Activated CD8-positive, alpha-beta memory T cell treated with anti-CD3 and anti-CD28 coated beads, Interleukin-2, amount 10 ng/mL, durations not matched to agents 7 days and 5 days (primary cell): ENCODE results near the gene SIX6. TPM values are rescaled to one million over a fixed set of nuclear protein-coding genes. Genes with fewer than 3 reads are reported as not detected.

ENCODE experiments used
- ATAC-seq: fragments of 150-1000 bp; cut with Tn5 transposase; one replicate; pipeline ENCODE4 v1.10.0; 2021; ENCODE audit warnings: moderate library complexity
- CTCF ChIA-PET: fragments of 350-600 bp; sonication (Branson Sonifier 250); formaldehyde crosslinking; loops from one replicate; lab custom pipeline; 2021; ENCODE audit warnings: antibody characterized with exemption; lab: Charles Lee
- DNase-seq: peaks from one replicate; pipeline ENCODE4 v3.0.0-alpha.2; 2020
- H3K27ac Mint-ChIP-seq: one replicate; pipeline ENCODE4 v1.8.0; 2021; ENCODE audit warnings: mild to moderate bottlenecking, mixed read lengths
- H3K27me3 Mint-ChIP-seq: one replicate; pipeline ENCODE4 v1.8.0; 2021; ENCODE audit warnings: mixed read lengths
- H3K36me3 Mint-ChIP-seq: one replicate; pipeline ENCODE4 v1.8.0; 2021; ENCODE audit warnings: mild to moderate bottlenecking, mixed read lengths
- H3K4me1 Mint-ChIP-seq: one replicate; pipeline ENCODE4 v1.8.0; 2021; ENCODE audit warnings: mixed read lengths
- H3K4me3 Mint-ChIP-seq: one replicate; pipeline ENCODE4 v1.8.0; 2021; ENCODE audit warnings: mild to moderate bottlenecking, moderate library complexity, mixed read lengths
- H3K9me3 Mint-ChIP-seq: one replicate; pipeline ENCODE4 v1.8.0; 2022; ENCODE audit warnings: low read depth, mixed read lengths
- total RNA-seq, 2 experiments: library from RNA; stranded (reverse); gene quantifications; one replicate each; pipeline ENCODE4 v1.2.3, GENCODE V29; 2021

SIX6 gene
- total RNA-seq, 2 experiments from 2014 or later: not detected

GRCh38 chr14:60537663-60538062, 28.7 kb downstream of the SIX6 start:
- H3K4me3 Mint-ChIP-seq: no peak overlapping the region
- H3K9me3 Mint-ChIP-seq: no peaks in the 10 kb centered on the region
- no peaks in the 10 kb centered on the region for H3K36me3 Mint-ChIP-seq
- ATAC-seq: no peak
- no peaks in the 10 kb centered on the region for H3K4me1 Mint-ChIP-seq
- peaks cover 11% of the 10 kb centered on the region for H3K27me3 Mint-ChIP-seq
- no peak overlapping the region for H3K27ac Mint-ChIP-seq
- CTCF ChIA-PET: no interaction called here
- DNase-seq: no peak

- H3K36me3 Mint-ChIP-seq: peaks cover 3% of the 10 kb centered on the region
- no peak overlapping the region for H3K4me3 Mint-ChIP-seq
- no peak for DNase-seq
- no peak overlapping the region for H3K27ac Mint-ChIP-seq
- no peaks in the 10 kb centered on the region for H3K4me1 Mint-ChIP-seq
- no peak for ATAC-seq
- CTCF ChIA-PET: no interaction called here
- H3K27me3 Mint-ChIP-seq: peaks cover 19% of the 10 kb centered on the region
- H3K9me3 Mint-ChIP-seq: peaks cover 4% of the 10 kb centered on the region
Observed at GRCh38 chr14:60544659-60545058, 35.7 kb downstream of the SIX6 start.

GRCh38 chr14:60553808-60554207, 44.9 kb downstream of the SIX6 start:
- Mint-ChIP-seq H3K36me3 (no peaks in the 10 kb centered on the region), H3K9me3 (no peaks in the 10 kb centered on the region), H3K4me3 (no peak overlapping the region), H3K27me3 (peaks cover 25% of the 10 kb centered on the region), H3K4me1 (no peaks in the 10 kb centered on the region), H3K27ac (no peak overlapping the region)
- ATAC-seq (no peak), DNase-seq (no peak)
- CTCF ChIA-PET: no interaction called here

- Mint-ChIP-seq H3K4me1 (no peaks in the 10 kb centered on the region), H3K9me3 (no peaks in the 10 kb centered on the region)
Observed at GRCh38 chr14:60561845-60562746, 53.1 kb downstream of the SIX6 start.

More at GRCh38 chr14:60561845-60562746, 53.1 kb downstream of the SIX6 start:
- no peak overlapping the region for H3K27ac Mint-ChIP-seq
- H3K4me3 Mint-ChIP-seq: no peak overlapping the region
- peaks cover 3% of the 10 kb centered on the region for H3K27me3 Mint-ChIP-seq
- CTCF ChIA-PET: interaction anchor here (0.9 to 2.4 kb wide), 4 partner anchors 214 to 296 kb away, joined by 3 to 10 read pairs (median 4); no protein-coding TSS in a partner anchor
- DNase-seq (peak; percentile 55), ATAC-seq (peak; percentile 51)
- no peaks in the 10 kb centered on the region for H3K36me3 Mint-ChIP-seq

Other genes with a start within 250 kb of the SIX6 start
- gene C14orf39, start 23.1 kb upstream of the SIX6 start, total RNA-seq: not detected
- gene SIX1, start 140.3 kb downstream of the SIX6 start, total RNA-seq: under 1 TPM; 0.47 to 0.89 TPM
- gene SIX4, start 215.2 kb downstream of the SIX6 start, total RNA-seq: 1 to 10 TPM; 1.6 to 3.9 TPM
- 10 to 100 TPM; 57.9 to 60.7 TPM for gene MNAT1, start 225.6 kb downstream of the SIX6 start, total RNA-seq